ENCODE measurements around the gene SLC38A7.
"Not testable (repeated sequence)": the region's sequence is repeated elsewhere in the genome, so short reads cannot be mapped to it uniquely, and the experiment has no call there.

The SLC38A7 gene

GRCh38 chr16:58684354-58685083 is at the start of gene SLC38A7:
Gene SLC38A7 (minus strand): TSS chr16:58684770. CDS start chr16:58680126, 4,644 bp downstream.
- peak; percentile 41 for DNase-seq (ENCODE audit: low read depth)

- peak; percentile 55 for DNase-seq (ENCODE audit: low read depth)
These were observed 49.3 kb upstream of the SLC38A7 start, which contains the start of gene GOT2 for GRCh38 chr16:58733671-58734458. Gene GOT2 (minus strand): TSS chr16:58734316. CDS start chr16:58734228, 88 bp downstream.

GRCh38 chr16:58733248-58733670 is 48.7 kb upstream of the SLC38A7 start:
- DNase-seq (ENCODE audit: low read depth) = no peak

GRCh38 chr16:58732545-58733247 is 48.1 kb upstream of the SLC38A7 start:
- DNase-seq (ENCODE audit: low read depth) = no peak

GRCh38 chr16:58730724-58731370 is 46.3 kb upstream of the SLC38A7 start:
- DNase-seq (ENCODE audit: low read depth) = no peak

GRCh38 chr16:58727796-58728568 is 43.4 kb upstream of the SLC38A7 start:
- DNase-seq (ENCODE audit: low read depth) = no peak

GRCh38 chr16:58727028-58727781 is 42.6 kb upstream of the SLC38A7 start:
- no peak for DNase-seq (ENCODE audit: low read depth)

GRCh38 chr16:58723109-58723508 is 38.5 kb upstream of the SLC38A7 start:
- DNase-seq (ENCODE audit: low read depth) = no peak

- no peak for DNase-seq (ENCODE audit: low read depth)
These were observed 33.4 kb upstream of the SLC38A7 start for GRCh38 chr16:58717994-58718393.

GRCh38 chr16:58716468-58716867 is 31.9 kb upstream of the SLC38A7 start:
- no peak for DNase-seq (ENCODE audit: low read depth)

GRCh38 chr16:58713742-58714141 is 29.2 kb upstream of the SLC38A7 start:
- DNase-seq (ENCODE audit: low read depth) = no peak

- no peak for DNase-seq (ENCODE audit: low read depth)
These were observed 24.8 kb upstream of the SLC38A7 start for GRCh38 chr16:58709333-58709732.

GRCh38 chr16:58699151-58699550 is 14.6 kb upstream of the SLC38A7 start:
- DNase-seq (ENCODE audit: low read depth) = no peak

- DNase-seq (ENCODE audit: low read depth) = no peak
These were observed 10.8 kb upstream of the SLC38A7 start for GRCh38 chr16:58695368-58695767.

- no peak for DNase-seq (ENCODE audit: low read depth)
These were observed 7.9 kb upstream of the SLC38A7 start for GRCh38 chr16:58692450-58692849.

- DNase-seq (ENCODE audit: low read depth) = not testable (repeated sequence)
These were observed 2.6 kb upstream of the SLC38A7 start for GRCh38 chr16:58686985-58687706.

GRCh38 chr16:58685084-58685449 is 497 bp upstream of the SLC38A7 start:
- no peak for DNase-seq (ENCODE audit: low read depth)

- no peak for DNase-seq (ENCODE audit: low read depth)
These were observed 593 bp downstream of the SLC38A7 start for GRCh38 chr16:58684001-58684353.

GRCh38 chr16:58679763-58680162 is 4.8 kb downstream of the SLC38A7 start:
- DNase-seq (ENCODE audit: low read depth) = no peak

GRCh38 chr16:58678716-58679115 is 5.9 kb downstream of the SLC38A7 start:
- no peak for DNase-seq (ENCODE audit: low read depth)

Measured in T-helper 22 cell (primary cell).